C1 segment of cervical spinal cord (tissue), 14 donors: Measurements from ENCODE around the gene CACNA1E.
A peak's percentile ranks its signal among the peaks of the same experiment; 100 is the strongest.

Source experiments
- DNase-seq, 14 donors: peaks; one replicate each; lab custom pipeline; 2025; lab: John Stamatoyannopoulos, UW

CACNA1E gene

GRCh38 chr1:181484821-181485220, 1.5 kb downstream of the CACNA1E start:
- DNase-seq, result no peak

GRCh38 chr1:181485287-181486097, 2.2 kb downstream of the CACNA1E start:
- DNase-seq, result peak in 3 of 14 donors; percentile 11 to 71 (median 30)

- DNase-seq, result no peak
These were observed 2.7 kb downstream of the CACNA1E start for GRCh38 chr1:181486098-181486420.

GRCh38 chr1:181488866-181489265, 5.5 kb downstream of the CACNA1E start:
- DNase-seq, result no peak

GRCh38 chr1:181490276-181490675, 7.0 kb downstream of the CACNA1E start:
- no peak for DNase-seq

GRCh38 chr1:181490740-181491712, 7.7 kb downstream of the CACNA1E start:
- no peak for DNase-seq

- DNase-seq, result no peak
These were observed 9.8 kb downstream of the CACNA1E start for GRCh38 chr1:181493166-181493565.

GRCh38 chr1:181493885-181494284, 10.6 kb downstream of the CACNA1E start:
- no peak for DNase-seq

GRCh38 chr1:181496759-181497158, 13.4 kb downstream of the CACNA1E start:
- no peak for DNase-seq

- no peak for DNase-seq
These were observed 14.6 kb downstream of the CACNA1E start for GRCh38 chr1:181497870-181498269.

- no peak for DNase-seq
These were observed 16.5 kb downstream of the CACNA1E start for GRCh38 chr1:181499825-181500224.

- DNase-seq, result no peak
These were observed 17.3 kb downstream of the CACNA1E start for GRCh38 chr1:181500636-181501035.

- DNase-seq, result no peak
These were observed 18.3 kb downstream of the CACNA1E start for GRCh38 chr1:181501612-181502011.

- DNase-seq, result no peak
These were observed 20.0 kb downstream of the CACNA1E start for GRCh38 chr1:181503171-181503810.

- peak in 1 of 14 donors; percentile 2 for DNase-seq
These were observed 21.1 kb downstream of the CACNA1E start for GRCh38 chr1:181504399-181504842.

- no peak for DNase-seq
These were observed 23.4 kb downstream of the CACNA1E start for GRCh38 chr1:181506563-181507353.

- no peak for DNase-seq
These were observed 25.3 kb downstream of the CACNA1E start for GRCh38 chr1:181508486-181509165.

- DNase-seq, result no peak
These were observed 30.5 kb downstream of the CACNA1E start for GRCh38 chr1:181513786-181514297.

- no peak for DNase-seq
These were observed 31.3 kb downstream of the CACNA1E start for GRCh38 chr1:181514298-181515290.
